Endothelial cell (in vitro differentiated cells): Measurements from ENCODE around the gene CCL13. TPM values are rescaled to one million over a fixed set of nuclear protein-coding genes. Genes with fewer than 3 reads are reported as not detected.

Experiments
- DNase-seq: peaks from one replicate; pipeline ENCODE4 v3.0.0; 2021; ENCODE audit warnings: low spot score
- H3K27ac Mint-ChIP-seq: one replicate; pipeline ENCODE4 v1.8.0; 2021; ENCODE audit warnings: mixed read lengths, inconsistent platforms; ENCODE audit not compliant: unreplicated experiment
- H3K27me3 Mint-ChIP-seq: one replicate; pipeline ENCODE4 v1.8.0; 2021; ENCODE audit warnings: mild to moderate bottlenecking, moderate library complexity, mixed read lengths, inconsistent platforms; ENCODE audit not compliant: unreplicated experiment
- H3K36me3 Mint-ChIP-seq: one replicate; pipeline ENCODE4 v1.8.0; 2021; ENCODE audit warnings: mild to moderate bottlenecking, low read depth, mixed read lengths, inconsistent platforms; ENCODE audit not compliant: unreplicated experiment
- H3K4me1 Mint-ChIP-seq: one replicate; pipeline ENCODE4 v1.8.0; 2021; ENCODE audit warnings: mild to moderate bottlenecking, mixed read lengths, inconsistent platforms; ENCODE audit not compliant: unreplicated experiment
- H3K4me3 Mint-ChIP-seq: one replicate; pipeline ENCODE4 v1.8.0; 2021; ENCODE audit warnings: mild to moderate bottlenecking, mixed read lengths, inconsistent platforms; ENCODE audit not compliant: unreplicated experiment
- H3K9me3 Mint-ChIP-seq: one replicate; pipeline ENCODE4 v1.8.0; 2021; ENCODE audit warnings: mixed read lengths, inconsistent platforms; ENCODE audit not compliant: unreplicated experiment
- total RNA-seq: library from RNA; stranded (reverse); fragmentation: NEBNext Ultra II Directional; extraction: Animal tissue kit (Norgen Biotek cat#: 25700); gene quantifications from one replicate; pipeline ENCODE4 v1.2.1, GENCODE V29; 2021; ENCODE audit not compliant: unreplicated experiment
- TF ChIP-seq, protein P1 (sequence below): fragments of 200-600 bp; sonication (generic); IDR thresholded peaks from one replicate; pipeline ENCODE4 v1.5.0; 2021; ENCODE audit warnings: antibody characterized with exemption; ENCODE audit not compliant: unreplicated experiment

CCL13 gene
- total RNA-seq, 1 donor from 2014 or later: not detected

DNA sequence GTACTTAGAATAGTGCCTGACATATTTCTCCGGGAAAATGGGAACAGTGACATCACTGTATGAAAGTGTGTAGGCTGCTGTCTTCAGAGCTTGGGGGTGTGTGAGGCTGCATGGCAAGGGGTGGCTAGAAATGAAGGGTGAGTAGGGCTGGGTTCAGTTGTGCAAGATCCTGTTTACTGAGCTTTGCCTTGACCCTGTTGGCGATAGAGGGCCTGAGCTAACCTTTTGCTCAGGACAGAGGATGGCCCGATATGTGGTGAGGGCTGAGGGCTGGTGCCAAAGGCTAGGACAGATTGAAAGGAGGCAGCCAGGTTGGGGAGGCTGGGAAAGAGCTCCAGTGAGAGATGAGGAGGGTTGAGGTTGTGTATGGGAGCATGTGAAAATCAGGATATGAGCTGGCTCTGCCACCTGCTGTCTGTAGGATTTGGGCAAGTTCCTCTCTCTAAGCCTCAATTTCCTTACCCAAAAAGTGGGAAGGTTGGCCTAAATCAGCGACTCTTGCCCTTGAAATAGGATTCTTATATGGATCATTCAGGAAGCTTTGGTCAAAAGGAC lies 12.7 kb downstream of the CCL13 start:
- Mint-ChIP-seq H3K27ac (no peak overlapping the region), H3K9me3 (no peaks in the 10 kb centered on the region), H3K27me3 (no peaks in the 10 kb centered on the region), H3K36me3 (no peaks in the 10 kb centered on the region), H3K4me3 (no peak overlapping the region), H3K4me1 (peaks cover 10% of the 10 kb centered on the region)
- TF ChIP-seq, protein P1, sequence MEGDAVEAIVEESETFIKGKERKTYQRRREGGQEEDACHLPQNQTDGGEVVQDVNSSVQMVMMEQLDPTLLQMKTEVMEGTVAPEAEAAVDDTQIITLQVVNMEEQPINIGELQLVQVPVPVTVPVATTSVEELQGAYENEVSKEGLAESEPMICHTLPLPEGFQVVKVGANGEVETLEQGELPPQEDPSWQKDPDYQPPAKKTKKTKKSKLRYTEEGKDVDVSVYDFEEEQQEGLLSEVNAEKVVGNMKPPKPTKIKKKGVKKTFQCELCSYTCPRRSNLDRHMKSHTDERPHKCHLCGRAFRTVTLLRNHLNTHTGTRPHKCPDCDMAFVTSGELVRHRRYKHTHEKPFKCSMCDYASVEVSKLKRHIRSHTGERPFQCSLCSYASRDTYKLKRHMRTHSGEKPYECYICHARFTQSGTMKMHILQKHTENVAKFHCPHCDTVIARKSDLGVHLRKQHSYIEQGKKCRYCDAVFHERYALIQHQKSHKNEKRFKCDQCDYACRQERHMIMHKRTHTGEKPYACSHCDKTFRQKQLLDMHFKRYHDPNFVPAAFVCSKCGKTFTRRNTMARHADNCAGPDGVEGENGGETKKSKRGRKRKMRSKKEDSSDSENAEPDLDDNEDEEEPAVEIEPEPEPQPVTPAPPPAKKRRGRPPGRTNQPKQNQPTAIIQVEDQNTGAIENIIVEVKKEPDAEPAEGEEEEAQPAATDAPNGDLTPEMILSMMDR: no peak
- DNase-seq: no peak

DNA sequence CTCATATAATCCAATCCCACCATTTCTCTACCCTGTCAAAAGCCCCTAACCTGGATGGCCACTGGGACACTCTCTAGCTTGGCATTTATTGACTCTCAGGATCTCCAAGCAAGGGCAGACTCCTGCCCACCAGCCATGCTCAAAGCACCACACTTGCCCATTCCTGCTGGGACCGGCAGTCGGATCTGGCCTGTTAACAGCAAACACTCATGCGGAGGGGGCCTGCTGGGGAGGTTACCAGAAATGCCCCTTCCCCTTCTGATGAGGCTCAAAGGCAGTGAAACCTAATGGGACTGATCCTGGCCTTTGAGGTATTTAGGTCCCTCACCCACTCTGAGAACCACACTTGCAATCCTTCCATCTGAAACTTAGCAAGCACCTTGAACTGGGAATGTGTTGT lies 13.3 kb downstream of the CCL13 start:
- Mint-ChIP-seq H3K36me3 (no peaks in the 10 kb centered on the region), H3K9me3 (no peaks in the 10 kb centered on the region), H3K4me3 (no peak overlapping the region), H3K27ac (no peak overlapping the region), H3K4me1 (peaks cover 10% of the 10 kb centered on the region), H3K27me3 (no peaks in the 10 kb centered on the region)
- TF ChIP-seq, protein P1: no peak
- DNase-seq: no peak

DNA sequence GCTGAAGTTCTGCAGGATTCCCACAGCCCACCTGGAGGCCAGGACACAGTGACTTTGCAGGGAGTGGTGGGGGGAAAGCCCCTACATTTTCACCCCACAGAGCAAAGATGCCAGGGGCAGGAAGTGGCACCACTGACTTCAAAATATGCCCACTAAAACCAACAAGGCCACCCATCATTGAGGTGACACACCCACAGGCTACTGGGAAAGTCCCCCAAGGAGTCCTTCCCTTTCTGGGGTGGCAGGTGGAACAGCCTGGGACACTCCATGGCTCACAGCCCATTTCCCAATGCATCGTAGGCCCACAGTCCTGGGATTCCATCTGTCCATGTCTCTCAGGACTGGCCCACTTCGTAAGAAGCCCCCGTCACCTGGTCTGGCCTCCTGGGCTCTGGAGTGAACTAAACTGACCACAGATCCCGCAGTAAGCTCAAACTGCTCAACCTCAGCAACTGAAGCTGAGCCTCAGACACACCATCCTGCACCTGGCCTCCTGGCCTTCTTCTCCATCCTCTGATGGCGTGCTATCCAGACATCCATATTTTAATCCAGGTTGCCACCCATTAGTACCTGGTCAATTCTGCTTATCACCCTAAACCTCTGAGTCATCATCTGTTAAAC lies 14.2 kb downstream of the CCL13 start:
- DNase-seq: no peak
- no peak overlapping the region for H3K27ac Mint-ChIP-seq
- no peaks in the 10 kb centered on the region for H3K27me3 Mint-ChIP-seq
- no peak overlapping the region for H3K4me3 Mint-ChIP-seq
- no peaks in the 10 kb centered on the region for H3K36me3 Mint-ChIP-seq
- H3K9me3 Mint-ChIP-seq: no peaks in the 10 kb centered on the region
- TF ChIP-seq, protein P1: no peak
- peaks cover 7% of the 10 kb centered on the region for H3K4me1 Mint-ChIP-seq

DNA sequence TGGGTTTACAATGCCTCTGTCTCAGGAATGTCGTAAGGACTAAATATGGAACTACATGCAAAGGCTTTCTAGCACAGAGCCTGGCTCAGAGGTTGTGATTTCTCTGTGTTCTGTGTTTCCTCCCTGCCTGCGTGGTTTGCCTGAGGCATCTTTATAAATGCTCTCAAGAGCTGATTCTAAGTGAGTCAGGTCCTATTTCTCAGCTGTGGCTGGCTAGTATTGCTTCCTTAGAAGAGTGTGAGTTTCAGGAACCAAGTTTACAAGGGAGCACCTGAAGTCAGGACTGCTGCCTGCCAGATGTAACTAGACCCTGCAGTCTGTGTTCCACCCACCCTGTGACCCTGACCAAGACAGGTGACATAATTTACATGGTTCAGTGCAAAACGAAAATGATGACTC lies 14.7 kb downstream of the CCL13 start:
- no peak for DNase-seq
- Mint-ChIP-seq H3K36me3 (no peaks in the 10 kb centered on the region), H3K27me3 (no peaks in the 10 kb centered on the region), H3K9me3 (no peaks in the 10 kb centered on the region), H3K27ac (no peak overlapping the region), H3K4me1 (peaks cover 4% of the 10 kb centered on the region), H3K4me3 (no peak overlapping the region)
- TF ChIP-seq, protein P1: no peak

DNA sequence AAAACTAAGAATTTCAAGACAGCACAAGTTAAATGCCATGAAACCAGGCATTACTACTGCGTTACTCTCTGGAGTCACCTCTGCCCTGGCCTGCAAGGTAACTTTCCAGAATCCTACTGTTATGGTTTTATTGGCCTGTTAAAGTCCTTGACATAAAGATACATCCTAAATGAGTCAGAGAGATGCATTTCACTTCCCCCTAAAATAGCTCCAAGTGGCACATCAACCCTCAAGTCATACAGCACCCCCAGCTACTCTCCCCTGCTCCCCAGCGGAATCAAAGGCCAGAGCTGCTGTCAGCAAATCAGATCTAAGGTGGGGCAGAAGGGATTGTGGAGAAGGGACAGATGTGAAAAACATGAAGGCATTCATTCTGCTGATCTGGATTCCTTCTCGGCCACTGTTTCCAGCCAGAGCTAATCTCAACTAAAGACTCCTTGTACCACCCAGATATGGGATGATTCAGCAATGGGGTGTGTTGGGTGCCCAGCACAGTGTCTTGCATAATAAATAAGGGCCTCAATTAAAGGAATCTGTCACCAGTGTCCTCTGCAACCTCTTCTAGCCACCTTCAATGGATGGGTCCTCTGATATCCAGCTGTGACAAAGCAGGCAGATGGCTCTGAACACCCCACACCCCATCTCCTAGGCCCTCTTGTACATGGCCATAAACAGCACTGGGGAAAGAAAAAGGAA lies 15.3 kb downstream of the CCL13 start:
- Mint-ChIP-seq H3K27me3 (no peaks in the 10 kb centered on the region), H3K4me3 (no peak overlapping the region), H3K27ac (no peak overlapping the region), H3K4me1 (peaks cover 3% of the 10 kb centered on the region), H3K9me3 (no peaks in the 10 kb centered on the region), H3K36me3 (no peaks in the 10 kb centered on the region)
- TF ChIP-seq, protein P1: no peak
- DNase-seq: no peak
